K562 (cell line): Measurements from ENCODE around the gene CDYL2. TPM values are rescaled to one million over a fixed set of nuclear protein-coding genes. Genes with fewer than 3 reads are reported as not detected.

Source experiments
- ATAC-seq: fragments of 200-7000 bp; cut with Tn5 transposase; 3 replicates; pipeline ENCODE4 v1.9.1; 2020; ENCODE audit warnings: moderate library complexity
- BruUV-seq: library from RNA; stranded (reverse); fragments of 400-500 nt; replicated peaks from 2 replicates; lab custom pipeline; 2021; lab: Mats Ljungman, UMichigan
- CTCF ChIA-PET: fragments of 300-600 bp; formaldehyde crosslinking; extraction: SDS; loops from one replicate; lab custom pipeline; 2021; ENCODE audit warnings: low intra/inter-chr PET ratio; lab: Yijun Ruan, JAX
- POLR2A ChIA-PET: fragments of 300-600, 350-650 bp; sonication (Branson Sonifier 250); formaldehyde crosslinking; extraction: SDS; loops from one replicate; lab custom pipeline; 2021; ENCODE audit warnings: antibody characterized with exemption, inconsistent platforms; lab: Yijun Ruan, JAX
- DNase-seq, 4 experiments: peaks; one replicate each; pipeline versions ENCODE4 v3.0.0 to v3.0.0-alpha.2; 2011 to 2018; ENCODE audit warnings: low spot score in 3 of 4, mixed read lengths in 3 of 4; ENCODE audit errors: extremely low read depth in 1 of 4
- FAIRE-seq: peaks from 2 replicates; lab custom pipeline; 2011; peaks lifted over from hg19 to GRCh38; lab: Jason Lieb, UNC
- H2AFZ ChIP-seq: 2 replicates; pipeline ENCODE4 v1.6.0; 2011; ENCODE audit warnings: low read depth, low read length, control low read depth, inconsistent platforms
- H3K27ac ChIP-seq: fragments of 200-600 bp; 3 replicates; pipeline ENCODE4 v1.8.0; 2011; ENCODE audit warnings: low read depth, mild to moderate bottlenecking, control low read depth, inconsistent platforms, low read length, moderate library complexity, mixed read lengths; ENCODE audit errors: extremely low read depth
- H3K27me3 ChIP-seq, 2 experiments: fragments of 300-600 bp in 1 of 2; 2 replicates in 1 of 2; 3 replicates in 1 of 2; pipeline versions ENCODE4 v1.6.0 to v1.8.0; 2011; ENCODE audit warnings: inconsistent platforms in 2 of 2, low read length in 2 of 2, mild to moderate bottlenecking in 1 of 2, mixed read lengths in 1 of 2, moderate library complexity in 1 of 2; ENCODE audit not compliant: control insufficient read depth in 2 of 2, insufficient read depth in 2 of 2
- H3K36me3 ChIP-seq: fragments of 300-600 bp; 3 replicates; pipeline ENCODE4 v1.8.0; 2011; ENCODE audit warnings: mild to moderate bottlenecking, low read length, inconsistent platforms; ENCODE audit not compliant: control insufficient read depth, insufficient read depth
- H3K4me1 ChIP-seq, 2 experiments: fragments of 200-600 bp in 1 of 2; replicated peaks in 1 of 2; 2 replicates in 1 of 2; 3 replicates in 1 of 2; pipeline versions ENCODE4 v1.5.1 to v1.8.0; 2011; ENCODE audit warnings: inconsistent platforms in 2 of 2, low read length in 2 of 2, mild to moderate bottlenecking in 1 of 2, mixed read lengths in 1 of 2, moderate library complexity in 1 of 2; ENCODE audit not compliant: control insufficient read depth in 2 of 2, insufficient read depth in 2 of 2
- H3K4me2 ChIP-seq: 2 replicates; pipeline ENCODE4 v1.6.1; 2011; ENCODE audit warnings: low read length, control low read depth, inconsistent platforms, mixed read lengths; ENCODE audit not compliant: insufficient read depth
- H3K4me3 ChIP-seq: fragments of 200-600 bp; sonication (generic), shearing (Covaris generic); 2 replicates; pipeline ENCODE4 v1.5.1; 2016; ENCODE audit warnings: control low read depth, inconsistent platforms
- H3K79me2 ChIP-seq: fragments of 200-600 bp; 3 replicates; pipeline ENCODE4 v1.8.0; 2011; ENCODE audit warnings: low read length, inconsistent platforms; ENCODE audit not compliant: control insufficient read depth, insufficient read depth
- H3K9ac ChIP-seq, 2 experiments: 2 replicates each; pipeline versions ENCODE4 v1.6.0 to v1.6.1; 2011; ENCODE audit warnings: low read depth in 2 of 2, low read length in 2 of 2, control low read depth in 1 of 2, inconsistent platforms in 1 of 2, mild to moderate bottlenecking in 1 of 2, mixed read lengths in 1 of 2; ENCODE audit not compliant: insufficient read depth in 1 of 2
- H3K9me1 ChIP-seq: one replicate; pipeline ENCODE4 v1.6.0; 2011; ENCODE audit warnings: inconsistent platforms, mild to moderate bottlenecking, low read length, moderate library complexity; ENCODE audit not compliant: control insufficient read depth, insufficient read depth
- H3K9me3 ChIP-seq: replicated peaks from 2 replicates; pipeline ENCODE4 v1.5.1; 2011; ENCODE audit warnings: low read depth, low read length, inconsistent platforms; ENCODE audit not compliant: control insufficient read depth, insufficient read depth
- H4K20me1 ChIP-seq: replicated peaks from 2 replicates; pipeline ENCODE4 v1.6.1; 2011; ENCODE audit warnings: low read length, inconsistent platforms, mixed read lengths; ENCODE audit not compliant: control insufficient read depth, insufficient read depth
- CREBBP ChIP-seq: IDR thresholded peaks from one replicate; pipeline ENCODE4 v1.6.1; 2012; ENCODE audit warnings: low read depth, mild to moderate bottlenecking, control low read depth, inconsistent platforms, low read length
- MYC ChIP-seq, 2 experiments: fragments of 250-450 bp in 1 of 2; sonication (Bioruptor Pico) in 1 of 2; IDR thresholded peaks; 2 replicates each; pipeline versions ENCODE4 v1.5.1 to v1.6.1; 2012 to 2021; ENCODE audit warnings: low read depth in 2 of 2, borderline replicate concordance in 1 of 2, improper control_type of control experiment in 1 of 2, low read length in 1 of 2, mild to moderate bottlenecking in 1 of 2, moderate library complexity in 1 of 2
- SIX5 ChIP-seq, 2 experiments: IDR thresholded peaks; 2 replicates each; pipeline ENCODE4 v1.6.1; 2011; ENCODE audit warnings: low read length in 2 of 2, borderline replicate concordance in 1 of 2, low read depth in 1 of 2, mild to moderate bottlenecking in 1 of 2, moderate library complexity in 1 of 2; ENCODE audit not compliant: insufficient read depth in 1 of 2
- THRB ChIP-seq: fragments of 450-650 bp; formaldehyde crosslinking; conservative IDR thresholded peaks from 2 replicates; pipeline ENCODE4 v1.4.0; 2022; ENCODE audit warnings: mild to moderate bottlenecking, missing genetic modification characterization
- WGBS: fragments of 100-300 bp; shearing (Covaris generic); methylation state at CpG from one replicate; pipeline ENCODE4 v1.1.6; 2016; ENCODE audit warnings: low coverage, mixed read lengths; ENCODE audit not compliant: insufficient coverage; ENCODE audit errors: missing lambda C conversion rate; 5-methylcytosine and 5-hydroxymethylcytosine counted together
- in situ Hi-C: fragments of 300-500 bp; cut with MboI; formaldehyde crosslinking; loops from 4 replicates; pipeline ENCODE4 v1.15.0; 2018; ENCODE audit warnings: inconsistent platforms, mixed read lengths
- intact Hi-C: fragments of 100-400 bp; cut with micrococcal nuclease; formaldehyde crosslinking; loops from 2 replicates; pipeline ENCODE4 v1.14.2; 2022
- polyA plus RNA-seq, 8 experiments: library from polyadenylated mRNA; depleted of rRNA in 4 of 8; stranded (reverse) in 5 of 8; unstranded in 3 of 8; fragments of >200 nt; fragmentation: Nextera tagmentation in 2 of 8; fragmentation: Illumina TruSeq in 1 of 8; extraction: Ambion mirVana in 2 of 8; extraction: Trizol in 1 of 8; gene quantifications; 2 replicates each; pipeline versions ENCODE4 v1.2.1 to v1.2.3, GENCODE V29; 2011 to 2014; ENCODE audit warnings: inconsistent platforms in 1 of 8, missing spikeins in 1 of 8
- total RNA-seq, 7 experiments: library from RNA; depleted of rRNA in 6 of 7; stranded (reverse); fragments of >200 nt in 6 of 7; fragmentation: Illumina TruSeq in 2 of 7; extraction: Trizol in 2 of 7; gene quantifications; 2 replicates each; pipeline versions ENCODE4 v1.2.1 to v1.2.3, GENCODE V29; 2011 to 2021; ENCODE audit warnings: low replicate concordance in 1 of 7

Gene CDYL2
- total and polyA plus RNA-seq, 9 of the 15 experiments (the other 6 are each of a cell fraction or from before 2014, with no cell fraction given): under 0.01 to 0.04 (median 0.01) TPM; not detected in 6

- Histone ChIP-seq H3K9ac (no peak overlapping the region), H3K79me2 (no peaks in the 10 kb centered on the region), H3K9me3 (no peaks in the 10 kb centered on the region), H2AFZ (no peak overlapping the region), H4K20me1 (no peaks in the 10 kb centered on the region; the same call in 1 of the 2 replicates), H3K36me3 (no peaks in the 10 kb centered on the region), H3K27ac (no peak overlapping the region), H3K9me1 (no peaks in the 10 kb centered on the region), H3K4me3 (no peak overlapping the region), H3K4me1 (no peaks in the 10 kb centered on the region), H3K4me2 (no peak overlapping the region), H3K27me3 (no peaks in the 10 kb centered on the region)
- CTCF ChIA-PET: no interaction called here
- ATAC-seq (no peak), FAIRE-seq (no peak), DNase-seq (no peak)
- in situ Hi-C loops (no loop called here), intact Hi-C loops (no loop called here)
- no TSS peak for BruUV-seq
- POLR2A ChIA-PET: no interaction called here
- 0% methylated on average over 2 of the region's 2 CpGs for WGBS
- TF ChIP-seq MYC (IDR thresholded peaks at IDR 0.05; ENCODE audit: low read depth, low read length): no peak
- no peak for TF ChIP-seq MYC (CRISPR knock-in tag; IDR thresholded peaks at IDR 0.05; ENCODE audit: borderline replicate concordance, low read depth)
- no peak for TF ChIP-seq SIX5 (IDR thresholded peaks at IDR 0.05; ENCODE audit: borderline replicate concordance in 1 of 2, insufficient read depth in 1 of 2, low read depth in 1 of 2, low read length in 2 of 2)
- peak; percentile 21 for TF ChIP-seq CREBBP
- TF ChIP-seq THRB (CRISPR knock-in tag): no peak
Measured at GRCh38 chr16:80716564-80717139, 87.7 kb downstream of the CDYL2 start.
